ENCODE data around the gene ATF7.

- no peak for TF ChIP-seq SCRT2 (tag by site-specific recombination; IDR thresholded peaks at IDR 0.05)
- TF ChIP-seq CTCF (tag by site-specific recombination; IDR thresholded peaks at IDR 0.05), result no peak
- no peak for TF ChIP-seq ZNF518A (tag by site-specific recombination; conservative IDR thresholded peaks at IDR 0.05; ENCODE audit: low read depth)
- no peak for TF ChIP-seq PRDM1 (tag by site-specific recombination; IDR thresholded peaks at IDR 0.05)
- no peak for TF ChIP-seq ZNF23 (tag by site-specific recombination; IDR thresholded peaks at IDR 0.05; ENCODE audit: borderline replicate concordance)
- TF ChIP-seq HOXA7 (CRISPR knock-in tag; IDR thresholded peaks at IDR 0.05; ENCODE audit: borderline replicate concordance), result no peak
- no peak for TF ChIP-seq MEIS1 (CRISPR knock-in tag; IDR thresholded peaks at IDR 0.05; ENCODE audit: borderline replicate concordance)
Observed at GRCh38 chr12:53560912-53561589, 65.1 kb downstream of the ATF7 start.

Measured in HEK293 (cell line).